ENCODE data around the gene HIP1. TPM values are rescaled to one million over a fixed set of nuclear protein-coding genes. Genes with fewer than 3 reads are reported as not detected.
A peak's percentile ranks its signal among the peaks of the same experiment; 100 is the strongest.
"Not testable (repeated sequence)": the region's sequence is repeated elsewhere in the genome, so short reads cannot be mapped to it uniquely, and the experiment has no call there.

The HIP1 gene
- total RNA-seq, 1 donor from 2014 or later: 15.6 TPM

- intact Hi-C loops (cut with DNase I): no loop called here
- ATAC-seq (ENCODE audit: poor library complexity): no peak
- DNase-seq: no peak
These were observed 4.7 kb upstream of the HIP1 start for GRCh38 chr7:75743455-75743859.

- intact Hi-C loops (cut with DNase I): no loop called here
- DNase-seq: peak; percentile 63
These were observed 2.2 kb upstream of the HIP1 start for GRCh38 chr7:75740846-75741497.

DNA sequence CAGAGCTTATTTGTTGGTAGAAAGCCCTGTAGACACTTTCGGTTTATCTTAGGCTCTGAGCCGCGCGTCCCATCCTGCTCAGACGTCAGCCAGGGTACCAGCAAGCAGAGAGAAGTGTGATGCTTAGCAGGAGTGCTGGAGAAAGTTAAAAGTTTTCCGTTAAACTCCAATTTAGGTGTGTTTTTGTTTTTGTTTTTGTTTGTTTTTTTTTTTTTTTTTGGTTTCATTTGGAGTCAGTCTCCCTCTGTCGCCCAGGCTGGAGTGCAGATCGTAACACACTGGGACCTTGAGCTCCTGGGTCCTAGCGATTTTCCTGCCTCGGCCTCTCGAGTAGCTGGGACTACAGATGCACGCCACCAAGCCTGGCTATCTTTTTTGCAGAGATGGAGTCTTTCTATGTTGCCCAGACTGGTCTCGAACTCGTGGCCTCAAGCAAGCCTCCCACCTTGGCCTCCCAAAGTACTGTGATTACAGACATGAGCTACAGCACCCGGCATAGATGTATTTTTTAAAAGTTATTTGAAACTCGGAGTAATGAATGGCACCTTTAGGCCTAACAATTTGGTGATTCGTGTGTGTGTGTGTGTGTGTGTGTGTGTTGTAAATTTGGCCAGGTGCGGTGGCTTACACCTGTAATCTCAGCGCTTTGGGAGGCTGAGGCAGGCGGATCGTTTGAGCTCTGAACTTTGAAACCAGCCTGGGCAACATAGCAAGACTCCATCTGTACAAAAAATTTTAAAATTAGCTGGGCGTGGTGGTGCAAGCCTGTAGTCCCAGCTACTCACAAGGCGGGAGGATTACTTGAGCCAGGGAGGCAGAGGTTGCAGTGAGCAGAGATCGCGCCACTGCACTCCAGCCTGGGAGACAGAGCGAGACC lies 1.3 kb upstream of the HIP1 start:
- DNase-seq (no peak), ATAC-seq (ENCODE audit: poor library complexity) (no peak)
- intact Hi-C loops (cut with DNase I): no loop called here

More at GRCh38 chr7:75740846-75741497, 2.2 kb upstream of the HIP1 start:
- no peak for ATAC-seq (ENCODE audit: poor library complexity)

DNA sequence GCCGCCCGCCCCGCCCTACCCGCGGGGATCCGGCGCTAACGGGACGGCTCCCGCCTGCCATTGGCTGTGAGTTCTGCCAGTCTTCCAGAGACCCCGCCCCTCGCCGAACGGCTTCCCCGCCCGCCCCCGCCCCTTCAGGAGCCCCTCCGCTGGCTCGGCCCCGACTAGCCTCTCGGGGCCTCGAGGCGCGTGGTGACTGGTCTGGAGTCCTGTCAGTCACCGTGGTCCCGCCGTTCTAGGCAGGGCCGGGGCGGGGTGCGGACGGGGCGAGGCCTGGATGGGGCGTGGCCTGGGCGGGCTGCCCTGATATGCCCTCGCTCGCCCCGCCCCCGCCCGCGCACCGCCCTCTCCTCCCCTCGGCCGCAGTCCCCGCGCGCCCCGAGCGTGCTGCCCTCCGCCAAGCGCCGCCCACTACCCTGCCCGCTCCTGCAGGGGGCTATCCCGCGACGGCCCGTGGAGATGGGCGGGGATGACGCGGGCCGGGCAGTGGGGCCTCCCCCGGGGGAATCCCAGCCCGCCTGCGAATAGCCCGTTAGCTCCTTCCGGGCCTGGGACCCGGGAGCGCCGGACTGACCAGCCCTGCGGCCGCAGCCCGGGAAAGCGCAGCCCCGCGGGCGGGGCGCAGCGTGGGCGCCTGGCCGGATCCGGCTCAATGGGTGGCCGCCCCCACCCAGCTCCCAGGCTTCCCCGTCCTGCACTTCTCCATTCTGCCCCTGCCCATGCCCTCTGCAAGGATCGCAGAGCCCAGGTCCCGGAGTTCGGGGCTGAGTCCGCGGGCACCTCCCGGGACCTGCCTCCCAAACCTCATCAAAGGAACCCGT lies 444 bp upstream of the HIP1 start:
- peak; percentile 98 for ATAC-seq (ENCODE audit: poor library complexity)
- DNase-seq: peak; percentile 100
- intact Hi-C loops (cut with DNase I): no loop called here

DNA sequence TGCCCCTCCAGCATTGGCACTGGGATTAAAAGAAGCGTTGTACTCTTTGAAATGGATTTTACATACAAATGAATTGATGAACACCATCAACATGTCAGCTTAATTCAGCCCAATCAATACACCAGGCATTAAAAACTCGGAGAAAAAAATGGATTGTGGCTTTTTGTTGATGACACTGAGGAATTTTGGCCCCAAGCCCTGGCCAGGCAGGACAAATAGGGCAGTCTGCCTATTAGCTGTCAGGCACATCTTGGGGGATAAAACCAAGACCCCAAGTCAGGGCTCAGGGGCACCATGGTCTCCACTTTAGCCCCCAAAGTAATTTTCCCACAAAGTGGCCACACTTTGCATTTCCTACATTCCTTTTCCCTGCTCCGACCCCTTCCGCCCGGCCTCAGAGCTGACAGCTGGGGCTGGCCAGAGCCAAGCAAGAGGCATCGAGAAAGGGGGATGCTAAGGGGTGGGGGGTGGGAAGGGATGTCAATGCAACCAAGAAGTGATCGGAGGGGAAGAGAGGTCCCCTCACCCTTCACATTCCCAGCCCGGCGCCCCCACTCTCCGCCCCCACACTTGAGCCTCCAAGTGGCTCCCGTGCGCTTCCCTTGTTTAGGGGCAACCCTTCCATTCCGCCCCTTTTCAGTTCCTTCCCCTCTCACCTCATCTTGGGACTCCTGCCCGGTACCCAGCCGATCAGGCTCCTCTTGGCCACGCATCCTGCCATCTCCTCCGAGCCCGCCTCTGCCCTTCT lies 711 bp downstream of the HIP1 start:
- no peak for ATAC-seq (ENCODE audit: poor library complexity)
- DNase-seq: no peak
- intact Hi-C loops (cut with DNase I): no loop called here

DNA sequence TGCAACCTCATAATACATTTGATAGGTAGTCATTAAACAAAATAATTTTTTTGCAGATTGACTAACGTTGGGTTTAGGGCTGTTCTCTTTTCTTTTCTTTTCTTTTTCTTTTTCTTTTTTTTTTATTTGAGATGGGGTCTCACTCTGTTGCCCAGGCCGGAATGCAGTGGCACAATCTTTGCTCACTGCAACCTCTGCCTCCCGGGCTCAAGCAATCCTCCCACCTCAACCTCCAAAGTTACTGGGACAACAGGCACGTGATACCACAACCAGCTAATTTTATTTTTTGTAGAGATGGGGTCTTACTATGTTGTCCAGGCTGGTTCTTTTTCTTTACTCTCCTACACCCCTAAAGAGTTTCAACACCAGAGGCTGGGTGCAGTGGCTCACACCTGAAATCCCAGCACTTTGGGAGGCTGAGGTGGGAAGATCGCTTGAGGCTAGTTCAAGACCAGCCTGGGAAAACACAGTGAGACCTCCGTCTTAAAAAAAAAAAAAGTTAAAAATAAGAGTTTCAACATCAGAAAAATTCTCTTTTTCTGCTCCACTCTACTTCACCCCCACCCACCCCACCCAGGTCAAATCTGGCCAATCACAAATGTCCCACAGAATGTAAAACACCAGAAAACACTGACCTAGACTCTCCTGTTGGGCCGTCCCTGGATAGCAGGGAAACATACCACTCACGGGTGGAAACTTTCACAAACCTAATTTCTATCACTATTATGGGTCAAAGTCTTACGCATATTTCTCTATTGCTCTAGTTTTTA lies 3.0 kb downstream of the HIP1 start:
- intact Hi-C loops (cut with DNase I): no loop called here
- no peak for ATAC-seq (ENCODE audit: poor library complexity)
- DNase-seq: no peak

GRCh38 chr7:75734586-75735458 lies 3.9 kb downstream of the HIP1 start:
- intact Hi-C loops (cut with DNase I): no loop called here
- ATAC-seq (ENCODE audit: poor library complexity): no peak
- no peak for DNase-seq

DNA sequence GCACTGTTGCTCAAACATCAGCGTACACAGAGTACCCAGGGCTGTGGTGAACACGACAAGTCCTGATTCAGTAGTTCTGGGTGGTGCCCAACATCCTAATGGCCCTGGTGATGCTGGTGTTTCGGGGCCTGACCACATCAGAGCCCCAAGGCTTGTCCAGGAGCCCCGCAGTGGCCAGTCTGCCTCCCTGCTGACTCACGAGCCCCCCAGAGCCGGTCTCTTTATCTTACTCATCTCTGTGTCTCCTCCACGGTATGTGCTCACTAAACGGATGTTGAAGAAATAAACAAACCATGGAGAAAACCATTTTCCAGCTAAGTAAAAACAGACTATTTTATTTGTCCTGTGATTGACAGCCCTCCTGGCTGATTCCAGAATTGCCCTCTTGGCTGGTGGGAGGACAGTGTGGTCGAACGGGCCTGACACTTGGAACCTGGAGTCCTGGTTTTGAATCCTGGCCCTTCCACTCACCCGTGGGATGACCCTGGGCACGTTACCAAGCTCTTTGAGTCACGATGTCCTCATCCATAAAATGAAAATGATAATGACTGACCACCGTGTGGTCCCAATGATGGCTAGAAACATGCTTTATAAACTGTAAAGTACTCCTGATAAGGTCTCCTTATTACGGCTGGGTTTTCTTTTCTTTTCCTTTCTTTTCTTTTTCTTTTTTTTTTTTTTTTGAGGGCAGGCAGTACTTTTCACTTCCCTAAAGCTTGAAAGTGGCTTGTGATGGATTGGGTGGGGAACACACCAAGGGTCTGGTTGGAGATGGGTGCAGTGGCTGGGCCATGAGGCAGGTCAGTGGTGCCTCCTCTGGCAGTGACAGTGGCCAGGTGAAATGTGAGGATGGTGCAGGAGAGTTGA lies 5.7 kb downstream of the HIP1 start:
- DNase-seq: no peak
- ATAC-seq (ENCODE audit: poor library complexity): no peak
- intact Hi-C loops (cut with DNase I): no loop called here

DNA sequence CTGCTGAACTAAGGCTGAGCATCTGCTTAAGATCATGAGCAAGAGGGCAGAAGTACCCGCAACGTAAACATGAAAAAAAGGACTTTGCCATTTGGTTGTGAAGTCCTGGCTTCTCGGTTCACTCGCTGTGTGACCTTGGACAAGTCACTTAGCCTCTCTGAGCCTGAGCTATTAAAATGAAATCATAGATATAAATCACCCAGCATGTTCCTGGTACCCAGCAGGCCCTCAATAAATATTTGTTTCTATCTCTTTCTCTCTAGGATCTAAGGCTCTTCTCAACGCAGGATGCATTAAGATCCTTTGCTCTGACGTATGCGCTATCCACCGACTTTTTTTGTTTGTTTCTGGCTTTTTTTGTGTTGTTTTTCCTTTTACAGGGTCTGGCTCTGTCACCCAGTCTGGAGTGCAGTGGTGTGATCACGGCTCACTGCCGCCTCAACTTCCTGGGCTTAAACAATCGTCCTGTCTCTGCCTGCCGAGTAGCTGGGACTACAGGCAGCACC lies 6.7 kb downstream of the HIP1 start:
- intact Hi-C loops (cut with DNase I): no loop called here
- no peak for DNase-seq
- no peak for ATAC-seq (ENCODE audit: poor library complexity)

DNA sequence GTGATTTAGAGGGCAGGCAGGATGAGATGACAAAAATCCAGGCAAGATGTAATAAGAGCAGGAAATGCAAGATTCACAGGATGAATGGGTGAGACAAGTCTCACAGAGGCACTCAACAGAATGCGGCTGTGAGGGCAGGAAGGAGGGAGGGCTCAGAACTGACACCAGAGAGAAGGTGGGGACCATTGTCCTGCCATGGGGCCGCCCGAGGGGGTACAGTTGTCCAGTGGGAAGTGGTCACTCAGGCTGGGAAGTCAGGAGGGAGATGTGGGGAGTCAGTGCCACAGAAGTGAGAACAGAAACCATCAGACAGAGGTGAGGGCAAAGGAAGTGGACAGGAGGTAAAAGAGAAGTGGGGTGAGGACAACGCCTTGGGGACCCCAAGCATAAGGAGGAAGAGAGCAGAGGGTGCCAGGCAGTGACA lies 8.9 kb downstream of the HIP1 start:
- intact Hi-C loops (cut with DNase I): no loop called here
- no peak for DNase-seq
- no peak for ATAC-seq (ENCODE audit: poor library complexity)

GRCh38 chr7:75727881-75728593 lies 10.7 kb downstream of the HIP1 start:
- ATAC-seq (ENCODE audit: poor library complexity): peak; percentile 56
- intact Hi-C loops (cut with DNase I): no loop called here
- DNase-seq: peak; percentile 68

GRCh38 chr7:75727351-75727750 lies 11.4 kb downstream of the HIP1 start:
- intact Hi-C loops (cut with DNase I); ATAC-seq (ENCODE audit: poor library complexity); DNase-seq: not testable (repeated sequence)

DNA sequence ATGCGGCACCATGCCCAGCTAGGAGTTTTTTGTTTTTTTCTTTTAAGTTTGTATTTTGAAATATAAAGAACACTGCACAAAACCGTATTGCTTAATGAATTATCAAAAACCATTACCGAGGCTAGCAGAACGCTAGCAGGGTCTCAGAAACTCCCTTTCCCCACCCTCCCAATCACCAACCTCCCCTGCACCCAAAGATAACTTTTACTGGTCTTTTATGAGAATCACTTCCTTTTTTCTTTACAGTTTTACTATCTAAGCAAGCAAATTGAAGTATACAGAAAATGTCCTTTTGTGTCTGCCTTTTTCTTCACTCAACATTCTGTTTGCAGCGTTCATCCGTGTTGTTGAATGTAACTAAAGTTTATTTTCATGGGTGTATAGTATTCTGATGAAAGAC lies 13.4 kb downstream of the HIP1 start:
- no peak for DNase-seq
- intact Hi-C loops (cut with DNase I): no loop called here
- ATAC-seq (ENCODE audit: poor library complexity): no peak

DNA sequence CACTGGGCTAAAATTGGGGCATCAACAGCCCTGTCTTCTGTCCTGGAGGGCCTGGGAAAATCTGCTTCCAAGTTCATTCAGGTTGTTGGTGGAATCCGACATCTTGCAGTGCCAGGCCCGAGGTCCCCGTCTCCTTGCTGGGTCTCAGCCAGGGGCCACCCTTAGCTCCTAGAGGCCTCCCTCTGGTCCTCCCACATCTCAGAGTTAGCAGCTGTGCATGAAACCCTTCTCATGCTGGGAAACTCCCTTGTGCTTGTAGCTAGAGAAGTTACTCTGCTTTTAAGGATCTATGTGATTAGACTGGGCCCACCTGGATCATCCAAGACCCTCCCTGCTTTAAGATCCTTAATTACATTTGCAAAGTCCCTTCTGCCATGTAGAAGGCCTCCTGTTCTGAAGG lies 15.3 kb downstream of the HIP1 start:
- DNase-seq (no peak), ATAC-seq (ENCODE audit: poor library complexity) (no peak)
- intact Hi-C loops (cut with DNase I): no loop called here

GRCh38 chr7:75722373-75722772 lies 16.4 kb downstream of the HIP1 start:
- intact Hi-C loops (cut with DNase I): no loop called here
- ATAC-seq (ENCODE audit: poor library complexity): no peak
- no peak for DNase-seq

All from Right ventricle myocardium superior (tissue), 1 donor.